Measurements from ENCODE around the gene CDHR2.

GRCh38 chr5:176542596-176543427 lies 6.3 kb upstream of the CDHR2 start:
- peak in 2 of 5 experiments; percentile 16 to 35 for TF ChIP-seq CTCF (IDR thresholded peaks at IDR 0.05 in 4 of 5, conservative IDR thresholded peaks at IDR 0.05 in 1 of 5)
- TF ChIP-seq POLR2A (IDR thresholded peaks at IDR 0.05) = no peak

Measured in gastrocnemius medialis (tissue), 4 donors.